ENCODE data around the gene DAGLA.

Gene DAGLA

GRCh38 chr11:61773356-61773755 lies 93.2 kb downstream of the DAGLA start:
- TF ChIP-seq CTCF (IDR thresholded peaks at IDR 0.05; ENCODE audit: low read depth, low read length): no peak
- H3K4me3 ChIP-seq (ENCODE audit: low read depth, low read length): no peak overlapping the region

- no peak for TF ChIP-seq CTCF (IDR thresholded peaks at IDR 0.05; ENCODE audit: low read depth, low read length)
- H3K4me3 ChIP-seq (ENCODE audit: low read depth, low read length): no peak overlapping the region
Measured at GRCh38 chr11:61773809-61774208, 93.6 kb downstream of the DAGLA start.

- no peak overlapping the region for H3K4me3 ChIP-seq (ENCODE audit: low read depth, low read length)
- TF ChIP-seq CTCF (IDR thresholded peaks at IDR 0.05; ENCODE audit: low read depth, low read length): no peak
Measured at GRCh38 chr11:61774411-61774810, 94.2 kb downstream of the DAGLA start.

- no peak overlapping the region for H3K4me3 ChIP-seq (ENCODE audit: low read depth, low read length)
- TF ChIP-seq CTCF (IDR thresholded peaks at IDR 0.05; ENCODE audit: low read depth, low read length): no peak
Measured at GRCh38 chr11:61775106-61775505, 94.9 kb downstream of the DAGLA start.

- no peak overlapping the region for H3K4me3 ChIP-seq (ENCODE audit: low read depth, low read length)
- TF ChIP-seq CTCF (IDR thresholded peaks at IDR 0.05; ENCODE audit: low read depth, low read length): no peak
Measured at GRCh38 chr11:61775606-61776554, 95.7 kb downstream of the DAGLA start.

- no peak overlapping the region for H3K4me3 ChIP-seq (ENCODE audit: low read depth, low read length)
- peak; percentile 86 for TF ChIP-seq CTCF (IDR thresholded peaks at IDR 0.05; ENCODE audit: low read depth, low read length)
Measured at GRCh38 chr11:61776561-61777075, 96.4 kb downstream of the DAGLA start.

All from WI38 (cell line).